SK-N-SH (cell line): ENCODE measurements around the gene FANCG. TPM values are rescaled to one million over a fixed set of nuclear protein-coding genes. Genes with fewer than 3 reads are reported as not detected.
A peak's percentile ranks its signal among the peaks of the same experiment; 100 is the strongest.

Source experiments
- CTCF ChIA-PET: fragments of 300-600, 350-600 bp; formaldehyde crosslinking; extraction: SDS; loops from one replicate; lab custom pipeline; 2021; lab: Yijun Ruan, JAX
- POLR2A ChIA-PET: fragments of 350-600 bp; sonication (Branson Sonifier 250); formaldehyde crosslinking; extraction: SDS; loops from one replicate; lab custom pipeline; 2020; ENCODE audit warnings: antibody characterized with exemption, inconsistent platforms; lab: Yijun Ruan, JAX
- DNase-seq: peaks from one replicate; pipeline ENCODE4 v3.0.0; 2012
- H2AFZ ChIP-seq: fragments of 200-600 bp; sonication (generic); 2 replicates; pipeline ENCODE4 v1.8.1; 2016; ENCODE audit warnings: antibody characterized with exemption, mild to moderate bottlenecking, low read depth
- H3F3A ChIP-seq: fragments of 200-600 bp; sonication (generic); replicated peaks from 2 replicates; pipeline ENCODE3; 2016; ENCODE audit warnings: antibody characterized with exemption, mild to moderate bottlenecking; ENCODE audit not compliant: insufficient read depth
- H3K27ac ChIP-seq, 2 experiments: fragments of 200-500 bp in 1 of 2; fragments of 200-600 bp in 1 of 2; sonication (Bioruptor generic) in 1 of 2; sonication (generic), shearing (Covaris generic) in 1 of 2; 2 replicates each; pipeline versions ENCODE4 v1.5.1 to v1.6.1; 2014 to 2016; ENCODE audit warnings: low read depth in 2 of 2, inconsistent platforms in 1 of 2, low read length in 1 of 2, mild to moderate bottlenecking in 1 of 2, mixed read lengths in 1 of 2
- H3K27me3 ChIP-seq: fragments of 200-600 bp; sonication (generic), shearing (Covaris generic); 2 replicates; pipeline ENCODE4 v1.6.1; 2016; ENCODE audit warnings: mixed run types; ENCODE audit not compliant: insufficient read depth
- H3K36me3 ChIP-seq, 2 experiments: fragments of 200-500 bp in 1 of 2; fragments of 200-600 bp in 1 of 2; sonication (Bioruptor generic) in 1 of 2; sonication (generic) in 1 of 2; replicated peaks in 1 of 2; 2 replicates each; pipeline versions ENCODE3 to v1.5.1; 2014 to 2016; ENCODE audit warnings: low read length in 1 of 2, mild to moderate bottlenecking in 1 of 2; ENCODE audit not compliant: insufficient read depth in 2 of 2, control insufficient read depth in 1 of 2
- H3K4me1 ChIP-seq, 2 experiments: fragments of 200-500 bp in 1 of 2; fragments of 200-600 bp in 1 of 2; sonication (Bioruptor generic) in 1 of 2; sonication (generic), shearing (Covaris generic) in 1 of 2; 2 replicates each; pipeline versions ENCODE4 v1.5.1 to v1.6.1; 2014 to 2016; ENCODE audit warnings: low read depth in 1 of 2, low read length in 1 of 2, mixed run types in 1 of 2; ENCODE audit not compliant: insufficient read depth in 2 of 2, control insufficient read depth in 1 of 2
- H3K4me2 ChIP-seq: fragments of 200-600 bp; sonication (generic), shearing (Covaris generic); 2 replicates; pipeline ENCODE4 v1.6.1; 2017; ENCODE audit warnings: mixed run types
- H3K4me3 ChIP-seq, 2 experiments: fragments of 200-500 bp in 1 of 2; fragments of 200-600 bp in 1 of 2; sonication (Bioruptor generic) in 1 of 2; sonication (generic), shearing (Covaris generic) in 1 of 2; 2 replicates each; pipeline versions ENCODE4 v1.5.1 to v1.8.1; 2014 to 2016; ENCODE audit warnings: low read depth in 2 of 2, inconsistent platforms in 1 of 2, low read length in 1 of 2, mild to moderate bottlenecking in 1 of 2, mixed read lengths in 1 of 2, moderate library complexity in 1 of 2
- H3K79me2 ChIP-seq: fragments of 200-600 bp; sonication (generic); 2 replicates; pipeline ENCODE4 v1.8.1; 2017; ENCODE audit warnings: mild to moderate bottlenecking; ENCODE audit not compliant: insufficient read depth
- H3K9ac ChIP-seq: fragments of 200-600 bp; sonication (generic); 2 replicates; pipeline ENCODE4 v1.6.1; 2017; ENCODE audit warnings: mixed run types
- H3K9me2 ChIP-seq: fragments of 200-600 bp; sonication (generic); 2 replicates; pipeline ENCODE4 v1.6.1; 2017; ENCODE audit warnings: mixed run types
- H3K9me3 ChIP-seq: fragments of 200-600 bp; sonication (generic); 2 replicates; pipeline ENCODE4 v1.6.1; 2017; ENCODE audit warnings: mixed run types, mild to moderate bottlenecking, moderate library complexity
- H4K20me1 ChIP-seq: fragments of 200-600 bp; sonication (generic); 2 replicates; pipeline ENCODE4 v1.6.1; 2017; ENCODE audit warnings: mild to moderate bottlenecking, mixed run types; ENCODE audit not compliant: insufficient read depth
- EP300 ChIP-seq, 2 experiments: IDR thresholded peaks; 2 replicates each; pipeline versions ENCODE4 v1.4.0 to v1.6.1; 2012; ENCODE audit warnings: borderline replicate concordance in 1 of 2, low read depth in 1 of 2, low read length in 1 of 2
- EZH2phosphoT487 ChIP-seq: fragments of 200-600 bp; sonication (generic); IDR thresholded peaks from 2 replicates; pipeline ENCODE4 v1.6.1; 2017; ENCODE audit warnings: low read depth, mixed run types, mild to moderate bottlenecking, antibody characterized with exemption, moderate library complexity, borderline replicate concordance
- FOSL2 ChIP-seq: IDR thresholded peaks from 2 replicates; pipeline ENCODE4 v1.4.0; 2012; ENCODE audit warnings: low read depth, mild to moderate bottlenecking, moderate library complexity, borderline replicate concordance
- GABPA ChIP-seq: IDR thresholded peaks from 2 replicates; pipeline ENCODE4 v1.4.0; 2012; ENCODE audit warnings: low read depth, mild to moderate bottlenecking
- MAX ChIP-seq: IDR thresholded peaks from 2 replicates; pipeline ENCODE4 v1.4.0; 2012; ENCODE audit warnings: low read depth
- MEF2A ChIP-seq: IDR thresholded peaks from 2 replicates; pipeline ENCODE4 v1.4.0; 2012; ENCODE audit warnings: low read depth, borderline replicate concordance
- MXI1 ChIP-seq: IDR thresholded peaks from 2 replicates; pipeline ENCODE4 v1.6.1; 2012; ENCODE audit warnings: mild to moderate bottlenecking, low read depth, low read length, improper control_type of control experiment
- PBX3 ChIP-seq: IDR thresholded peaks from 2 replicates; pipeline ENCODE4; 2012
- POLR2AphosphoS5 ChIP-seq: IDR thresholded peaks from 2 replicates; pipeline ENCODE4 v1.6.1; 2012; ENCODE audit warnings: low read depth, low read length
- RCOR1 ChIP-seq: fragments of 150-350 bp; IDR thresholded peaks from 2 replicates; pipeline ENCODE4 v1.6.1; 2017; ENCODE audit warnings: antibody characterized with exemption, low read length
- RXRA ChIP-seq: IDR thresholded peaks from 2 replicates; pipeline ENCODE4 v1.4.0; 2012; ENCODE audit warnings: low read depth, mild to moderate bottlenecking, borderline replicate concordance
- SMC3 ChIP-seq: IDR thresholded peaks from 2 replicates; pipeline ENCODE4 v1.6.1; 2012; ENCODE audit warnings: low read depth, low read length, improper control_type of control experiment
- TAF1 ChIP-seq: IDR thresholded peaks from 2 replicates; pipeline ENCODE4 v1.6.1; 2012; ENCODE audit warnings: low read depth, mild to moderate bottlenecking, low read length, moderate library complexity, borderline replicate concordance
- TCF12 ChIP-seq: IDR thresholded peaks from 2 replicates; pipeline ENCODE4 v1.4.0; 2012
- USF1 ChIP-seq: IDR thresholded peaks from 2 replicates; pipeline ENCODE4 v1.4.0; 2012; ENCODE audit warnings: low read depth, borderline replicate concordance
- WGBS: methylation state at CpG from one replicate; pipeline ENCODE4 v1.1.6; 2017; ENCODE audit warnings: low lambda C conversion rate; 5-methylcytosine and 5-hydroxymethylcytosine counted together
- polyA plus RNA-seq, 3 experiments: library from polyadenylated mRNA; depleted of rRNA; stranded (reverse); fragments of >200 nt; gene quantifications; 2 replicates each; pipeline ENCODE4 v1.2.3, GENCODE V29; 2012
- TF ChIP-seq, protein P1 (sequence below): fragments of 200-600 bp; sonication (generic); IDR thresholded peaks from 2 replicates; pipeline ENCODE4 v1.6.1; 2017; ENCODE audit warnings: antibody characterized with exemption, mild to moderate bottlenecking, moderate library complexity

Gene FANCG
- polyA plus RNA-seq, 1 of the 3 experiments (the other 2 are of a cell fraction), result 25.6 TPM

DNA sequence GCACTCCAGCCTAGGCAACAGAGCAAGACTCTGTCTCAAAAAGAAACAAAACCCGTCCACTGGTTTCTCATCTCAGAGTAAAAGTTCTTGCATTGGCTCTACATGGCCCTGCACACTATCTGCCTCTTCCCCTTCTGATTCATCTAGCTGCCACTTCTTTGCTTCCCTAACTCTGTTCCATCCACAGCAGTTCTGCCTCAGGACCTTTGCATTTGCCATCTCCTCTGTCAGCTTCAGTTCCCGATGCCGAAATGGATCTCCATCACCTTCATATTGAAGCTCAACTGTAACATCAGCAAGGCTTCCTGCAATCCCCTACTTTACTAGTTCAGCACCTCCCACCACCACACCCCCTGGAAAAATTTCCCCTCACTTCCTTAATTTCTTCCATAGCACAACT, 17.8 kb upstream of the FANCG start:
- Histone ChIP-seq H3K27me3 (no peaks in the 10 kb centered on the region), H3K36me3 (peaks cover 19 to 39% of the 10 kb centered on the region in 2 experiments), H3K4me2 (no peak overlapping the region), H2AFZ (no peak overlapping the region), H3K9ac (no peak overlapping the region), H3K9me3 (no peaks in the 10 kb centered on the region), H3K27ac (no peak overlapping the region), H4K20me1 (no peaks in the 10 kb centered on the region), H3F3A (peaks cover 9% of the 10 kb centered on the region), H3K4me1 (peaks cover 12 to 23% of the 10 kb centered on the region in 2 experiments; a peak in 3 of 4 replicates), H3K9me2 (no peaks in the 10 kb centered on the region), H3K79me2 (peaks cover 29% of the 10 kb centered on the region), H3K4me3 (no peak overlapping the region)
- ChIA-PET CTCF (interaction anchor here (1.1 to 7.4 kb wide), 3 partner anchors 26 to 199 kb away, joined by 4 to 54 read pairs (median 19); partner anchors contain the start of gene VCP), POLR2A (interaction anchor here (1.2 kb wide), 1 partner anchor 16 kb away, joined by 3 read pairs; no protein-coding TSS in a partner anchor)
- TF ChIP-seq USF1 (no peak), RCOR1 (no peak), POLR2AphosphoS5 (no peak), RXRA (no peak), TCF12 (no peak)
- TF ChIP-seq, protein P1, sequence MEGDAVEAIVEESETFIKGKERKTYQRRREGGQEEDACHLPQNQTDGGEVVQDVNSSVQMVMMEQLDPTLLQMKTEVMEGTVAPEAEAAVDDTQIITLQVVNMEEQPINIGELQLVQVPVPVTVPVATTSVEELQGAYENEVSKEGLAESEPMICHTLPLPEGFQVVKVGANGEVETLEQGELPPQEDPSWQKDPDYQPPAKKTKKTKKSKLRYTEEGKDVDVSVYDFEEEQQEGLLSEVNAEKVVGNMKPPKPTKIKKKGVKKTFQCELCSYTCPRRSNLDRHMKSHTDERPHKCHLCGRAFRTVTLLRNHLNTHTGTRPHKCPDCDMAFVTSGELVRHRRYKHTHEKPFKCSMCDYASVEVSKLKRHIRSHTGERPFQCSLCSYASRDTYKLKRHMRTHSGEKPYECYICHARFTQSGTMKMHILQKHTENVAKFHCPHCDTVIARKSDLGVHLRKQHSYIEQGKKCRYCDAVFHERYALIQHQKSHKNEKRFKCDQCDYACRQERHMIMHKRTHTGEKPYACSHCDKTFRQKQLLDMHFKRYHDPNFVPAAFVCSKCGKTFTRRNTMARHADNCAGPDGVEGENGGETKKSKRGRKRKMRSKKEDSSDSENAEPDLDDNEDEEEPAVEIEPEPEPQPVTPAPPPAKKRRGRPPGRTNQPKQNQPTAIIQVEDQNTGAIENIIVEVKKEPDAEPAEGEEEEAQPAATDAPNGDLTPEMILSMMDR, result no peak
- WGBS, result 87% methylated on average over 3 of the region's 3 CpGs
- no peak for DNase-seq

DNA sequence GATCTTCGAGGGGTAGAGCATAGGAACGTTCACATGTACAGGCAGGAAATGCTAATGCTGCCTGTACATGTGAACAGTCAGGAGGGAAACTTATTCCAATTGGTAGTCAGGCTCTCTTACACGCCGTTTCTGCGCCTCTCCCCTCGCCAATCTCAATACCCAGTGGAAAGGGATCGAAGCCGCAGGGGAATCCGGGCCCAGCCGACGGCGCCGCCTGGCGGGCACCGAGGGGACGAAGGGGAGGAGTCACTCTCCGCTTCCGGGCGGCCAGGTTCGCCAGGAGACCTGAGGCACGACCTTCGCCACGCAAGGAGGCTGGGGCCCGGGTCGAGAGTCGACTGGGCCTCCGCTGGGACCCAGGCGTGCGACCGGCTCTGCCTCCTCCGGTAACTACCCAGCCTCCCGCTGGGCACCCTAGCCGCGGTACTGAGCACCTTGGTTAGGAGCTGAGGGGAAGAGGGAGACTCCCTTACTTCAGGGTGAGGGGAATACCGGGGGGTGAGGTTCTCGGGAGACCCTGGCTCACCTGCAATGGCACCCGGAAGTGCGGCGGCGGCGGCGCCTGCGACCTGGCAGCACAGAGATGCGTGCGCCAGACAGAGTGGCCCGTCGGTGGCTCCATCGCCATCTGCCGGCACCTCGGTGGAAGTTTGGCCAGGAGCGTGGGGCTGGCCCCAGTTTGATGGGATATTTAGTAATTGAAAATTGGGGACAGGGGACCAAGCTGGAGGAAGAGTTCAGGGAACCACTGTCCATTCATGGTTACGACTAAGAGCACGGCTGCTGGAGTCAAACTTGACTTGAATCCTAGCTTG, 16.5 kb upstream of the FANCG start, which contains the start of gene PIGO:
TSS of gene PIGO (minus strand) at position 557 of the 815 bp plus-strand sequence. CDS start 1,026 bp downstream, outside the sequence.
- H3K36me3 ChIP-seq, result peaks cover 20 to 45% of the 10 kb centered on the region in 2 experiments
- peaks cover 9% of the 10 kb centered on the region for H3F3A ChIP-seq
- no peaks in the 10 kb centered on the region for H3K9me3 ChIP-seq
- peak within 1 kb of the TSS; percentile 95 to 96 for H3K27ac ChIP-seq
- 2% methylated on average over 37 of the region's 53 CpGs for WGBS
- no peaks in the 10 kb centered on the region for H3K9me2 ChIP-seq
- H3K9ac ChIP-seq, result peak within 1 kb of the TSS; percentile 99
- CTCF ChIA-PET, result interaction anchor here (0.7 to 7.4 kb wide), 30 partner anchors 9 to 461 kb away, joined by 3 to 55 read pairs (median 4); partner anchors contain the start of genes ATOSB, DNAJB5, FANCG and VCP
- H3K4me1 ChIP-seq, result peaks cover 5 to 11% of the 10 kb centered on the region in 2 experiments; a peak in 1 of 4 replicates
- peaks cover 15% of the 10 kb centered on the region; the same call in 1 of the 2 replicates for H3K79me2 ChIP-seq
- POLR2A ChIA-PET, result interaction anchor here (0.7 to 1.4 kb wide), 3 partner anchors 16 to 562 kb away, joined by 3 to 8 read pairs (median 6); partner anchors contain the start of genes CCDC107, FANCG and VCP
- no peaks in the 10 kb centered on the region for H3K27me3 ChIP-seq
- H3K4me3 ChIP-seq, result peak within 1 kb of the TSS; percentile 84 to 99
- DNase-seq, result peak; percentile 92
- H3K4me2 ChIP-seq, result peak within 1 kb of the TSS; percentile 99
- peak within 1 kb of the TSS; percentile 98 for H2AFZ ChIP-seq
- no peaks in the 10 kb centered on the region for H4K20me1 ChIP-seq
- no peak for TF ChIP-seq PBX3
- no peak; a peak in 1 of 4 replicates for TF ChIP-seq EP300 (IDR thresholded peaks at IDR 0.05; ENCODE audit: borderline replicate concordance in 1 of 2, low read depth in 1 of 2, low read length in 1 of 2)
- peak; percentile 76; the same call in 1 of the 2 replicates for TF ChIP-seq TAF1
- no peak for TF ChIP-seq EZH2phosphoT487
- no peak; the same call in 1 of the 2 replicates for TF ChIP-seq FOSL2
- TF ChIP-seq USF1, result no peak
- TF ChIP-seq, protein P1, result peak; percentile 81
- no peak for TF ChIP-seq TCF12
- peak; percentile 60 for TF ChIP-seq POLR2AphosphoS5
- peak; percentile 71 for TF ChIP-seq MXI1
- TF ChIP-seq GABPA, result peak; percentile 82
- TF ChIP-seq MEF2A, result no peak
- TF ChIP-seq MAX, result peak; percentile 79
- peak; percentile 51 for TF ChIP-seq SMC3
